Heart left ventricle (tissue), 13 donors: Measurements from ENCODE around the gene CWC27.

Experiments
- POLR2A ChIP-seq, 2 donors: fragments of 450-650 bp; IDR thresholded peaks; one replicate each; pipeline ENCODE4 v1.6.1; 2017; ENCODE audit warnings: antibody characterized with exemption in 2 of 2, mild to moderate bottlenecking in 2 of 2, moderate library complexity in 2 of 2
- TF ChIP-seq, protein P1 (sequence below), 12 donors: fragments of 200-600 bp; sonication (generic) in 4 of 12; IDR thresholded peaks; one replicate each; pipeline versions ENCODE4 v1.5.0 to v1.8.0; 2018 to 2022; ENCODE audit warnings: antibody characterized with exemption in 12 of 12, mild to moderate bottlenecking in 5 of 12
- donor health status: ischemic (EF 13 %, LVEDD 7.1; RV severe dilation, severe dysfunction).
- donor health status: DM: no; HTN: yes; CAD: no.
- donor health status: DM: no; HTN: no; CAD: no.
- donor health status: ischemic (EF 25% LVEDD 6.9; RV normal size, moderate dysfunction).
- donor health status: ischemic (EF 25% LVEDD 5.7; RV mildly dilated, moderate dysfunction).
- donor health status: ischemic (EF 35%, LVEDD 5.7; RV mildly dilated, moderate dysfunction).
- donor health status: nonischemic (EF 11% LVEDD 7.7; RV severe dilation, severe dysfunction).
- donor health status: DM: yes; HTN: yes; CAD: no.
- donor health status: PGD.
- donor health status: ischemic (EF 29% LVEDD 5.4; RV normal size, mild dysfunction).
- donor health status: nonischemic (EF 23%, LVEDD 6.1; RV moderate dilation, normal function).

- TF ChIP-seq, protein P1, sequence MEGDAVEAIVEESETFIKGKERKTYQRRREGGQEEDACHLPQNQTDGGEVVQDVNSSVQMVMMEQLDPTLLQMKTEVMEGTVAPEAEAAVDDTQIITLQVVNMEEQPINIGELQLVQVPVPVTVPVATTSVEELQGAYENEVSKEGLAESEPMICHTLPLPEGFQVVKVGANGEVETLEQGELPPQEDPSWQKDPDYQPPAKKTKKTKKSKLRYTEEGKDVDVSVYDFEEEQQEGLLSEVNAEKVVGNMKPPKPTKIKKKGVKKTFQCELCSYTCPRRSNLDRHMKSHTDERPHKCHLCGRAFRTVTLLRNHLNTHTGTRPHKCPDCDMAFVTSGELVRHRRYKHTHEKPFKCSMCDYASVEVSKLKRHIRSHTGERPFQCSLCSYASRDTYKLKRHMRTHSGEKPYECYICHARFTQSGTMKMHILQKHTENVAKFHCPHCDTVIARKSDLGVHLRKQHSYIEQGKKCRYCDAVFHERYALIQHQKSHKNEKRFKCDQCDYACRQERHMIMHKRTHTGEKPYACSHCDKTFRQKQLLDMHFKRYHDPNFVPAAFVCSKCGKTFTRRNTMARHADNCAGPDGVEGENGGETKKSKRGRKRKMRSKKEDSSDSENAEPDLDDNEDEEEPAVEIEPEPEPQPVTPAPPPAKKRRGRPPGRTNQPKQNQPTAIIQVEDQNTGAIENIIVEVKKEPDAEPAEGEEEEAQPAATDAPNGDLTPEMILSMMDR (IDR thresholded peaks at IDR 0.05), result no peak
- TF ChIP-seq POLR2A (IDR thresholded peaks at IDR 0.05), result no peak
Measured at GRCh38 chr5:64806537-64806936, 37.8 kb downstream of the CWC27 start.
